ENCODE measurements around the gene PPHLN1. TPM values are rescaled to one million over a fixed set of nuclear protein-coding genes. Genes with fewer than 3 reads are reported as not detected.

The PPHLN1 gene
- total and polyA plus RNA-seq, 2 of the 8 experiments (the other 6 are each of a cell fraction or from before 2014, with no cell fraction given) = 34.3 to 71.6 TPM

DNA sequence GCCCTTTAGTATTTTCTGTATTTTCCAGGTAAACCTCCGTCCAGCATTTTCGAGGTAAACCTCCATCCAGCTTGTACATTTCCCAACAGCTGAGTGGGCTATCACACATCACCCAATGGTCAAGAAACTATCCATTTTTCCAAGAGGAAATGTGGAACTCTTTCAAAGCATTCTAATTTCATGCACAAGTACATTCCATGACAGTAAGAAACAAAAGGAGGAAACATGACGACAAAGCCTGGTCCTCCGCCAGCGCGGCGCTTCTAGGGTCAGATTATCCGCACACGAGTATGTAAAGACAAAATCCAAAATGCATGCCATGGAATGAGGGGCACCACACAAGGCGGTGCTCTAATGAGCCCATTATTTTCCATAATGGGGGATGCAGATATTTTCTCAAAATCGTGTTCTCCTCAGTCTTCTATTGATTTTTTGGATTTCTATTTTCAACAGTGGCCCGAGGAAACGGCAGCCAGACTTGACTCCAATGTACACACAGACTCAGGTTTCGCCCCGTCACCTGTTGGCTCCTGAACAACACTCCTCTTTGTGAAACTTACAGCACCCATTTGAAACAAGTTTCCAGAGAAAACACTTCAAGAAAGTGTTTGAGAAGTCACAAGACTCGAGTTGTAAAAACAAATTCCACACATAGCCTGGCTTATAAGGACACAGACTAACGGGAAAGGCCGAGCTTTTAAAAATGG, 156.2 kb downstream of the PPHLN1 start:
- no peak overlapping the region for H3K23ac ChIP-seq (ENCODE audit: insufficient read length)
- CTCF ChIA-PET (ENCODE audit: partially characterized antibody) = interaction anchor here (0.6 to 10.7 kb wide), 28 partner anchors 8 to 861 kb away, joined by 3 to 104 read pairs (median 4); no protein-coding TSS in a partner anchor
- H2AK5ac ChIP-seq (ENCODE audit: low read depth, low read length) = no peak overlapping the region
- H3K27ac ChIP-seq (ENCODE audit: low read depth, low read length) = no peak overlapping the region
- H3K79me1 ChIP-seq (ENCODE audit: low read depth, low read length) = peaks cover 4% of the 10 kb centered on the region
- H3K18ac ChIP-seq (ENCODE audit: extremely low read depth, low read length) = 0 out of 2 replicates have a peak overlapping the region, but pooled peaks have one; percentile 63
- peak overlapping the region; percentile 27 to 85 (median 78) for H3K4me3 ChIP-seq (ENCODE audit: extremely low read depth in 1 of 4, insufficient read depth in 2 of 4, low read depth in 3 of 4, low read length in 4 of 4)
- no peak overlapping the region; the same call in 1 of the 2 replicates for H2BK20ac ChIP-seq (ENCODE audit: low read length)
- H3K14ac ChIP-seq (ENCODE audit: insufficient read length) = no peak overlapping the region
- H4K8ac ChIP-seq (ENCODE audit: extremely low read depth, insufficient read depth, low read length) = no peak overlapping the region
- peaks cover 6 to 60% of the 10 kb centered on the region in 2 experiments; a peak in 3 of 4 replicates for H3K79me2 ChIP-seq (ENCODE audit: control insufficient read depth in 1 of 2, insufficient read depth in 2 of 2, low read length in 2 of 2)
- peak overlapping the region in 2 of 4 experiments; percentile 8 to 34; a peak in 3 of 7 replicates for H3K9ac ChIP-seq (replicated peaks in 1 of 4; ENCODE audit: extremely low read depth in 1 of 4, low read depth in 3 of 4, low read length in 3 of 4)
- H3K4me2 ChIP-seq (ENCODE audit: insufficient read depth in 1 of 2, low read depth in 2 of 2, low read length in 2 of 2) = peak overlapping the region; percentile 75 to 90
- H2BK5ac ChIP-seq (ENCODE audit: low read depth, low read length) = no peak overlapping the region
- no peaks in the 10 kb centered on the region; a peak in 2 of 7 replicates for H3K27me3 ChIP-seq (replicated peaks in 1 of 4; ENCODE audit: control insufficient read depth in 3 of 4, extremely low read depth in 1 of 4, insufficient read depth in 3 of 4, low read length in 3 of 4)
- H3K4ac ChIP-seq (replicated peaks; ENCODE audit: insufficient read length, low read depth, low read length) = no peak overlapping the region
- FAIRE-seq (no peak), DNase-seq (ENCODE audit: low read depth in 1 of 2, low spot score in 2 of 2) (no peak)
- H4K5ac ChIP-seq (ENCODE audit: insufficient read length, low read depth, low read length) = no peak overlapping the region
- POLR2A ChIA-PET (ENCODE audit: partially characterized antibody) = interaction anchor here (0.9 to 3.5 kb wide), 17 partner anchors 9 to 96 kb away, joined by 3 to 39 read pairs (median 6); no protein-coding TSS in a partner anchor
- H3K9me3 ChIP-seq (ENCODE audit: insufficient read depth in 2 of 2, low read depth in 1 of 2, low read length in 1 of 2) = no peaks in the 10 kb centered on the region
- H3K4me1 ChIP-seq (replicated peaks in 1 of 4; ENCODE audit: control insufficient read depth in 3 of 4, insufficient read depth in 4 of 4, low read length in 3 of 4) = peaks cover 9 to 21% (median 18%) of the 10 kb centered on the region in 4 experiments; a peak in 6 of 7 replicates
- WGBS, 2 experiments (ENCODE audit: extremely low coverage in 1 of 2, insufficient coverage in 1 of 2, insufficient read length in 1 of 2, insufficient replicate concordance in 2 of 2, low coverage in 1 of 2, low lambda C conversion rate in 2 of 2, missing lambda C conversion rate in 1 of 2) = 9% methylated on average over 18 of the region's 18 CpGs; no CpG with 5 or more reads in 1 of the 2 experiments
- peaks cover 5 to 9% of the 10 kb centered on the region in 2 experiments for H4K20me1 ChIP-seq (replicated peaks in 1 of 2; ENCODE audit: control insufficient read depth in 1 of 2, insufficient read depth in 2 of 2, low read length in 2 of 2)
- H4K91ac ChIP-seq (replicated peaks; ENCODE audit: insufficient read length, low read length) = no peak overlapping the region
- H3K36me3 ChIP-seq (ENCODE audit: control insufficient read depth in 2 of 4, insufficient read depth in 4 of 4, low read length in 3 of 4) = no peaks in the 10 kb centered on the region
- H3K23me2 ChIP-seq (ENCODE audit: low read depth, low read length) = peaks cover 12% of the 10 kb centered on the region
- H2BK120ac ChIP-seq (replicated peaks; ENCODE audit: low read depth, low read length) = peak overlapping the region; percentile 10
- no peak overlapping the region; the same call in none of the 2 replicates for H2BK12ac ChIP-seq (ENCODE audit: low read depth, low read length)
- no peak for TF ChIP-seq GTF2F1 (IDR thresholded peaks at IDR 0.05; ENCODE audit: borderline replicate concordance, low read depth, low read length)
- TF ChIP-seq SAP30 (IDR thresholded peaks at IDR 0.05; ENCODE audit: insufficient read depth, insufficient replicate concordance, low read length) = peak; percentile 7
- no peak overlapping the region for H2AFZ ChIP-seq (ENCODE audit: low read length)
- H3K56ac ChIP-seq (replicated peaks; ENCODE audit: insufficient read length, low read depth, low read length) = no peak overlapping the region
- 0 out of 2 replicates have a peak overlapping the region, but pooled peaks have one; percentile 51 for H2BK15ac ChIP-seq (ENCODE audit: low read length)

Data from H1 (cell line).